IPS-20b (cell line): ENCODE data around the gene INTS4.
"Not testable (repeated sequence)": the region's sequence is repeated elsewhere in the genome, so short reads cannot be mapped to it uniquely, and the experiment has no call there.

ENCODE experiments used
- H3K27ac ChIP-seq: one replicate; pipeline ENCODE4 v1.5.1; 2013; ENCODE audit warnings: low read length
- H3K27me3 ChIP-seq: 2 replicates; pipeline ENCODE4 v1.6.1; 2013; ENCODE audit warnings: mild to moderate bottlenecking, low read length, inconsistent platforms; ENCODE audit not compliant: insufficient read depth
- H3K36me3 ChIP-seq: 2 replicates; pipeline ENCODE4 v1.6.1; 2013; ENCODE audit warnings: low read depth, mild to moderate bottlenecking, inconsistent platforms, low read length, moderate library complexity; ENCODE audit not compliant: insufficient read depth
- H3K4me1 ChIP-seq: 2 replicates; pipeline ENCODE4 v1.6.1; 2013; ENCODE audit warnings: mild to moderate bottlenecking, control low read depth, inconsistent platforms, low read length, moderate library complexity; ENCODE audit not compliant: insufficient read depth
- H3K4me3 ChIP-seq: 2 replicates; pipeline ENCODE4 v1.5.1; 2013; ENCODE audit warnings: mild to moderate bottlenecking, low read length, inconsistent platforms
- H3K9ac ChIP-seq: 2 replicates; pipeline ENCODE4 v1.6.1; 2013; ENCODE audit warnings: low read depth, mild to moderate bottlenecking, inconsistent platforms, low read length, moderate library complexity
- H3K9me3 ChIP-seq: 2 replicates; pipeline ENCODE4 v1.6.1; 2013; ENCODE audit warnings: mild to moderate bottlenecking, low read depth, low read length, inconsistent platforms; ENCODE audit not compliant: insufficient read depth

INTS4 gene

GRCh38 chr11:78036313-78036712 lies 41.8 kb upstream of the INTS4 start:
- Histone ChIP-seq H3K27me3 (no peaks in the 10 kb centered on the region), H3K4me3 (no peak overlapping the region), H3K36me3 (no peaks in the 10 kb centered on the region), H3K4me1 (no peaks in the 10 kb centered on the region), H3K9me3 (no peaks in the 10 kb centered on the region), H3K27ac (no peak overlapping the region), H3K9ac (no peak overlapping the region)

DNA sequence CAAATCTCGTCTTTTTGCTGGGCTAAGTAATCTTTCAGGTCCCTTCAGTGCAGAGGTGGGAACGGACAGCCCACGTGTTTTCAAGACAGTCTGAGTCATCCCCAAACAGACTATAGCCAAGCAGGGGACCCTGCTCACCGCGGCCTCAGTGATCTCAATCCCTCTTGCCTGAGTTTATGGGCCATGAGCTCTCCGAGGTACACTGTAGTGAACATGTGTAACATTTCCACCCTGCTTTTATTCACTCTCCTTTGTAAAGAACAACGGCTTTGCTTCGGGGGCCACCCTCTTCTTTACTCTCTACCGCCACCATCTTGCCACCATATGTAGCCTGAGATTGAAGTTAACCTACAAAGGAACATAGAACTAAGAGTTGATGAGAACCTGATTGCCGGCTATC lies 40.2 kb upstream of the INTS4 start:
- Histone ChIP-seq H3K27me3 (no peaks in the 10 kb centered on the region), H3K4me1 (no peaks in the 10 kb centered on the region), H3K9me3 (no peaks in the 10 kb centered on the region), H3K4me3 (no peak overlapping the region), H3K27ac (no peak overlapping the region), H3K9ac (no peak overlapping the region), H3K36me3 (no peaks in the 10 kb centered on the region)

GRCh38 chr11:78033040-78033439 lies 38.6 kb upstream of the INTS4 start:
- H3K36me3 ChIP-seq: no peaks in the 10 kb centered on the region
- H3K4me1 ChIP-seq: no peaks in the 10 kb centered on the region
- no peaks in the 10 kb centered on the region for H3K27me3 ChIP-seq
- no peak overlapping the region for H3K27ac ChIP-seq
- no peak overlapping the region for H3K9ac ChIP-seq
- no peak overlapping the region for H3K4me3 ChIP-seq
- H3K9me3 ChIP-seq: no peaks in the 10 kb centered on the region

DNA sequence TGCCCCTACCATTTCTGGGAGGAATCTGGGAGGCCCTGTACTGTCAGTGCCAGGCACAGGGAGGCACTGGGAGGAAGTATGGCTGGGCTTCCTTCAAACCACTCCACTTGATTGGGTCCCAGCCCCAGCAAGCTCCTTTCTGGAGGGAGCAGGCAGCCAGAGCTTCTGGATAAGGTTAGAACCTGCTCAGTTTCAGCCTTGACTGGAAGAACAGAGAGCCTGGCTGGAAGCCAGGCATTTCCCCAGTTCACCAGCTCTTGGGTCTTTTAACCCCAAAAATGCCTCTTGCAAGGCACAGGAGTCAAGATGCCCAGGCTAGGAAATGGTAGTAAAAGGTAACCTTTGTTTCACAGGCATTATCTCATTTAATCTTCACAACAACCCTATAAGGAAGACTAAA lies 37.6 kb upstream of the INTS4 start:
- no peaks in the 10 kb centered on the region for H3K27me3 ChIP-seq
- no peaks in the 10 kb centered on the region for H3K36me3 ChIP-seq
- H3K4me1 ChIP-seq: no peaks in the 10 kb centered on the region
- no peaks in the 10 kb centered on the region for H3K9me3 ChIP-seq
- H3K4me3 ChIP-seq: no peak overlapping the region
- H3K9ac ChIP-seq: no peak overlapping the region
- no peak overlapping the region for H3K27ac ChIP-seq

DNA sequence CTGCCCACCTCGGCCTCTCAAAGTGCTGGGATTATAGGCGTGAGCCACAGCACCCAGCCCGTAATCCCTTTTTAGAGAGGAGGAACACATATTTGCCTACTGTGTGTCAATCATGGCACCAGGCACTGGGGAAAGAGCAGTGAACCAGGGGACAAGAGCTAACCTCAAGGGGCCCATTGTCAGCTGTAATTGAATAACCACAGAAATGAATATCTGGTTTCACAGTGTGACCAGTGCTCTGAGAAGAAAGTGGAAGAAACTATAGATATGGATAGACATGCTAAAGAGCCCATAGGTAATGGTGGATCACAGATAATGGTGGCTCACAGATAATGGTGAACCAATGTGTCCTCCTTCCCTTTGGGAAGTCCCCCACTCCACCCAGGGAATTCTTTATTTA lies 37.2 kb upstream of the INTS4 start:
- Histone ChIP-seq H3K27me3 (no peaks in the 10 kb centered on the region), H3K9ac (no peak overlapping the region), H3K4me1 (no peaks in the 10 kb centered on the region), H3K36me3 (no peaks in the 10 kb centered on the region), H3K27ac (no peak overlapping the region), H3K9me3 (no peaks in the 10 kb centered on the region), H3K4me3 (no peak overlapping the region)

DNA sequence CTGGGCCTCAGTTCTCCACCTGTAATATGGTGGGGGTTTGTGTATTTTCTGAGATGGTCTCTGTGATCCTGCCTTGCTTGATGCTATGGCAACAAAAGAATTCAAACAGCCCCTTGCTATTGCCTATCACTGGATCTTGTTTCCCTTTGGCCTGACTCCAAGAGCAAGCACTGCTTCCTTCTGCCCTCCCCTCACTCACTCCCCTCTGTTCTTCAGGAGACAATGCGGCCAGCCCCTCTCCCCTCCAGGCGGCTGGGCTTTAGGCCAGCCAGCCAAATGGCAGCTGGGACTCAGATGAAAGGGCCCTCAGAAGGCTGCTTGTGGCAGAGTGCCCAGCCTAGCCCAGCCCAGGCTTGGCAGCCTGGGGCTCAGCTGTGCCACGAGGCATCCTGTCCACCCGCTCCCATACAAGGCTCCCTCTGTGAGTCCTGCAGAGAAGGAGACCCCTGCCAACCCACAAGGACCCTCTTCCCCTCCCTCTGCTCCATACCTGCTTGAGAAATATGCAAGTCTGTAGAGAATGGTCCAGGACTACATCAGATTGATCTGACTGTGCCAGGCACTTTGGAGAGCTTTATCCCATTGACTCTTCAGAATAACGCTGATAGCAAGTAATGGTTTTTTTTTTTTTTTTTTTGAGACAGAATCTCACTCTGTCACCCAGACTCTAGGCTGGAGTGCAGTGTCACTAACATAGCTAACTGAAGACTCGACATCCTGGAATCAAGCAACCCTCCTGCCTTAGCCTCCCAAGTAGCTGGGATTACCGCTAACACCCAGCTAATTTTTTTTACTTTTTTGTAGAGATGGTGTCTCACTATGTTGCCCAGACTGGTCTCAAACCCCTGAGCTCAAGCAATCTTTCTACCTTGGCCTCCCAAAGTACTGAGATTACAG lies 36.2 kb upstream of the INTS4 start:
- Histone ChIP-seq H3K27ac (no peak overlapping the region), H3K4me1 (no peaks in the 10 kb centered on the region), H3K9me3 (no peaks in the 10 kb centered on the region), H3K27me3 (no peaks in the 10 kb centered on the region), H3K36me3 (no peaks in the 10 kb centered on the region), H3K9ac (no peak overlapping the region), H3K4me3 (no peak overlapping the region)

- H3K4me3 ChIP-seq, H3K27me3 ChIP-seq, H3K4me1 ChIP-seq, H3K27ac ChIP-seq, H3K9me3 ChIP-seq, H3K36me3 ChIP-seq, H3K9ac ChIP-seq: not testable (repeated sequence)
These were observed 34.0 kb upstream of the INTS4 start for GRCh38 chr11:78028423-78028822.

DNA sequence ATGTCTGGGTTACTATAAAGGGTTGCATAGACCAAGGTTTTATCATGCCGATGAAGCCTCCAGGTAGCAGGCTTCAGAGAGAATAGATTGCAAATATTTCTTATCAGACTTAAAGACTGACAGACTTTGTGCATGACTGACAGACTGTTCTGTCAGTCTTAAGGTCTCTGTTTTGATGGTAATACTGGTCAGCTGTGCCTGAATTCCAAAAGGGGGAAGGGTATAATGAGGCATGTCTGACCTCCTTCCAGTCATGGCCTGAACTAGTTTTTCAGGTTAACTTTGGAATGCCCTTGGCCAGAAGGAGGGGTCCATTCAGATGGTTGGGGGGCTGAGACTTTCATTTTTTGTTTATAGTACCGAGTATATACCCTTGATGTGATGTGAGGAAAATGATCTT lies 33.3 kb upstream of the INTS4 start:
- no peaks in the 10 kb centered on the region for H3K36me3 ChIP-seq
- H3K4me3 ChIP-seq: no peak overlapping the region
- no peak overlapping the region for H3K27ac ChIP-seq
- no peak overlapping the region for H3K9ac ChIP-seq
- no peaks in the 10 kb centered on the region for H3K4me1 ChIP-seq
- H3K27me3 ChIP-seq: no peaks in the 10 kb centered on the region
- H3K9me3 ChIP-seq: no peaks in the 10 kb centered on the region

- Histone ChIP-seq H3K27me3 (no peaks in the 10 kb centered on the region), H3K36me3 (no peaks in the 10 kb centered on the region), H3K9me3 (no peaks in the 10 kb centered on the region), H3K4me3 (no peak overlapping the region), H3K27ac (no peak overlapping the region), H3K9ac (no peak overlapping the region), H3K4me1 (peaks cover 3% of the 10 kb centered on the region; the same call in 1 of the 2 replicates)
These were observed 30.9 kb upstream of the INTS4 start for GRCh38 chr11:78025378-78025777.

DNA sequence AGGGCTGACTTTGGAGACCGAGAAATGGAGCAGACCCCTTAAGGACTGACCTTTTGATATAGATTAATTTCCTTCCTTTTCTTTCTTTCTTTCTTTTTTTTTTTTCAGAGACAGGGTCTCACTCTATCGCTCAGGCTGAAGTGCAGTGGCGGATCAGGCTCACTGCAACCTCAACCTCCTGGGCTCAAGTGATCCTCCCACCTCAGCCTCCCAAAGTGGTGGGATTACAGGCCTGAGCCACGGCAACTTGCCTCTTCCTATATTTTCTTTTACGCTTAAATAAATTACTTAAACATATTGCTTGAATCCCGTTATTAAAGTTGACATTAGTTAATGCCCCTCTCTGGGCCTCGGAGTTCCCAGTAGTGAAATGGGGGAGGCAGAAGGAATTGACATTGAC lies 29.0 kb upstream of the INTS4 start:
- no peak overlapping the region for H3K27ac ChIP-seq
- H3K4me3 ChIP-seq: peak overlapping the region; percentile 87
- H3K27me3 ChIP-seq: no peaks in the 10 kb centered on the region
- H3K4me1 ChIP-seq: peaks cover 3% of the 10 kb centered on the region; the same call in 1 of the 2 replicates
- H3K36me3 ChIP-seq: 0 out of 2 replicates have a peak, but pooled peaks cover 3% of the 10 kb centered on the region
- H3K9ac ChIP-seq: peak overlapping the region; percentile 91
- H3K9me3 ChIP-seq: no peaks in the 10 kb centered on the region

DNA sequence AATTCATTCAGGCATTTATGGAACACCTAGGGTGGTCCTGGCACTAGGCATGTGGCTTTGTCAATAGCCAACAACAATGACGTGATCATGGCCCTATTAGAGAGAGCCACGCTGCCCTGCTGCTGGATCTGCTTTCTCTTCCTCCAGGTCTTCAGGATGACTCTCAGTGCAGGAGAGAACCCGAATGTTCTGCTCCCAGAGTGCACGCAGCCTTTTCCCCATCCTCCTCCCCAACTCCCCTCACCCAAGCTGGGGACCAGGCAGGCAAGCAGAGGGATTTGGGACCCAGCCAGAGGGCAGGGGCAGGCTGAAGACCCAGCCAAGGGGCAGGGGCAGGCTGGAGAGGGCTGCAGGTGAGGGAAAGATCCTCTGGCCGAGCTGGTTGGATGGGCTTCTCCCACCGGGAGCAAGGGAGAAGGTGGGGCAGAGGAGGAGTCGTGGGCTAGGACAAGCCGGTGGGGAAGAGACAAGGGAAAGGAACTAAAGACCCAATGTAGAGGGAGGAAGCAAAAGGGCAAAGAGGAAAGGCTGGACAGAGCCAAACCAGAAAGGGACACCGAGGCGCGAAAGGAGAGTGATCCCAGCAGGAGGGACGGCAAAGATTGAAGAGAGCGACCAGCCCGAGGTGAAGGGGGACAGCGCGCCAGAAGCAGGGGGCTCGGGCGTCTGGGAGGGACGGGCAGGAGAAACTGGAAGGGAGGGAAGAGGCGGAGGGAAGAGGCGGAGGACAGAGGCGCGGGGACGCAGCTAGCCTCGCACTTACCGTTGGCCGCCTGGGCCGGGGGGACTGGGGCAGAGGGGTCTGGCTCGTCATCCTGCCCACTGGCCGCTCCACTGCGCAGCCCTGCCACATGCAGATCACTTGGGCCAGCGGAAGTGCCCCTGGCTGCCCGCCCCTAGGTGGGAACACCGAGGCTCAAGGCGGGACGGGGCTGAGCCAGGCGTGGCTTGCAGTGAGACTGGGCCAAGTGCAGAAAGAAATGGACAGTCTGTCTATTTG lies 28.2 kb upstream of the INTS4 start, which contains the start of gene KCTD14:
Gene KCTD14, minus strand, starts transcription at position 880 of the 1,000 bp plus-strand sequence. Its CDS starts 27 bp downstream, at position 853.
- Histone ChIP-seq H3K36me3 (0 out of 2 replicates have a peak, but pooled peaks cover 3% of the 10 kb centered on the region), H3K9ac (peak within 1 kb of the TSS; percentile 91), H3K27me3 (no peaks in the 10 kb centered on the region), H3K4me3 (peak within 1 kb of the TSS; percentile 87), H3K27ac (peak within 1 kb of the TSS; percentile 18), H3K9me3 (no peaks in the 10 kb centered on the region), H3K4me1 (peaks cover 3% of the 10 kb centered on the region; the same call in 1 of the 2 replicates)
